IPS-11a (cell line): ENCODE data around the gene ACBD6.

Source experiments
- H3K4me3 ChIP-seq: one replicate; pipeline ENCODE4 v1.5.1; 2013; ENCODE audit warnings: low read depth, low read length, control low read depth

ACBD6 gene

GRCh38 chr1:180380259-180381183, 121.9 kb downstream of the ACBD6 start:
- no peak overlapping the region for H3K4me3 ChIP-seq

DNA sequence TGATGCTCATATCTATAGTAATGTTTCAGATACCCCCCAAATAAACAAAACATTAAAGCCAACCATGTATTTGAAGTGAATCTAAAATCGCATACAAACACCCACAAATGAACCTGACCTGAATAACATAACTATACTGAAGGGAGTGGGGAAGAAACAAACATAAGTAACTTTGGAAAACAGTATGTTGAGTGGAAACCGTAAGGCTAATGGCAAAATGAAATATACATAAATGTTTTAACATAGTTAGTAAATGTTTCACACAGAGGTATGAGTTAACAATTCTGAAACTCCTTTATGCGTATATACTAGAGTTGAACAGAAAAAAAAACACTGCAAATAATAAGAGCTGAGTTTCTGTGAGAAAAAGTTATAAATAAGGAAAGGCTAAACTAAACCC, 125.6 kb downstream of the ACBD6 start:
- no peak overlapping the region for H3K4me3 ChIP-seq

DNA sequence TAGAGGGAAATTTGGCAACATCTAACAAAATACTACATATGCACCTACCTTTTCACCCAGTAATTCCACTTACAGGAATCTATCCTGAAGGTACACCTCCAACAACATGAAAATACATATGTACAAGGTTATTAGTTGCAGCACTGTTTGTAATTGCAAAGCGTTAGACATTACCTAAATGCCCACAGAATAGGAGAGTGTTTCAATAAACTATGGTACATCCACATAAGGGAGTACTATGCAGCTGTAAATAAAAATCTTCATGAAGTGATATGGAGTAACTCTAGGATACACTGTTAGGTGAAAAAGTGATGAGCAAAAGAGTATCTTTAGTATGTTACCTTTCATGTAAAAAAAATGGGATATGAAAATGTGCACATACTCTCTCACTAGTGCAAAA, 126.1 kb downstream of the ACBD6 start:
- H3K4me3 ChIP-seq, result no peak overlapping the region

GRCh38 chr1:180372728-180373127, 129.6 kb downstream of the ACBD6 start:
- H3K4me3 ChIP-seq, result no peak overlapping the region

DNA sequence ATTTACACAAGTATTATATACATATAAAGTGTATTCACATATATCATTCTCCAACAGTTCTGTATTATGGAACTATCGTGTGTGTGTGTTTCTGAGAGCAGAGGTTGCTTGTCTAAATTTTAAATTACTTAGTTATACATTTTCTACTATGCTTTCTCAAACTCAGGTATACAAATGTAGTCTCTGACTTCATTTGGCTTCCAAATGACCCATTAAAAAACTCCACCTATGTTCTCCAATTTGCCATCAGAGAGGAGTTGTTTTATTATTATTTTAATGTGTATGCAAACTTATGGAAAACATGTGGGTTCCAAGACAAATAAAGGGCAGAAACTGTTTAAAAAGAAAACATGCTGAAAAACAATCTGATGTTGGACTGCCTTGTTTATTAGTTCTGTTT, 131.8 kb downstream of the ACBD6 start:
- H3K4me3 ChIP-seq, result no peak overlapping the region

GRCh38 chr1:180370188-180370587, 132.2 kb downstream of the ACBD6 start:
- H3K4me3 ChIP-seq, result no peak overlapping the region

DNA sequence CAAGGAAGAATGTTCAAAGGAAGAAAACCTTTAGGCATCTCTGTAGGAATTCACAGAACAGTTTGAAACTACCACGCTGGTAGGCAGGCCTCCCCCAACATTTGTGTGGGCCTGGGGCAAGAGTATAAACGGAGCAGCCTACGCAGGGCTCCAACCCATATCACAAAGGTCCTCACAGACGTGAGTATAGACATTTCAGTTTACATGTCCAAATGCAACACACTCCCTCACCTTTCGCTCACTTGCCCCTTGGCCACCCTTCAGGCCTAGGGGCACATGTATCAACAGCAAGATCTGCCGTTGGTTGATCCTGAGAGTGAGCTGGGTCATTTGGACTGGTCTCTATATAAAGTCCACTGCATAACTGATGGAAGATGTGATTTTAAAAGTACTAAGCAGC, 133.3 kb downstream of the ACBD6 start:
- H3K4me3 ChIP-seq, result no peak overlapping the region

DNA sequence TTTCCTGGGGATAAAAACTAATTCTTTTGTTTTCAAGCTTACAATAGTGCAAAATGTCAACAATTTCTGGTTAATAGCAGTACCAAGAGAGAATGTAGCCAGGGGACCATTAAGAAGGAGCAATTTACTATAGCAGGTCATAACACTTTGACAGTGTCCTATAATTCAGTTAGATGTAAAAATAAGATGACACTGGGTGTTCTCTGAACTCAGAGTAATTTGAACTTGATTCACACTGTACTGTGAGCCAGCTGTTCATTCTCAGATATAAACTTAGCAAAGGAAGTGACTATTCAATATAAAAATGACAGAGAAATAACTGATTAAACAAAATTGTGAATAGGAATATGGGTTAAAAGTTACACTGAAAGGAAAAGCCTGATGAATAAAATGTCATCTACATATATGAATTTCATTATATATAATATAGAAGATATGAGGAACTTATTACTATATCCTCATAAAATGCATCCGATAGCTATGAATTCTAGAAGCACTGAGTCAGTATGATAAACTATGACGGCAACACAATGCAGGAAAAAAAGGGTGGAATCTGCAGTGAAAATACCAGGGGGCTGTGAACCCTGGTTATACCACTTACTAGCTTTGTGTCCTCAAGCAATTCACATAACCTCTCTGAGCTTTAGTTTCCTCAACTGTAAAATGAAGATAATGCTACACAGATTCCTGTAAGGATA, 135.9 kb downstream of the ACBD6 start:
- no peak overlapping the region for H3K4me3 ChIP-seq

GRCh38 chr1:180365039-180365438, 137.3 kb downstream of the ACBD6 start:
- no peak overlapping the region for H3K4me3 ChIP-seq

- H3K4me3 ChIP-seq, result no peak overlapping the region
These were observed 139.0 kb downstream of the ACBD6 start for GRCh38 chr1:180363246-180363995.

DNA sequence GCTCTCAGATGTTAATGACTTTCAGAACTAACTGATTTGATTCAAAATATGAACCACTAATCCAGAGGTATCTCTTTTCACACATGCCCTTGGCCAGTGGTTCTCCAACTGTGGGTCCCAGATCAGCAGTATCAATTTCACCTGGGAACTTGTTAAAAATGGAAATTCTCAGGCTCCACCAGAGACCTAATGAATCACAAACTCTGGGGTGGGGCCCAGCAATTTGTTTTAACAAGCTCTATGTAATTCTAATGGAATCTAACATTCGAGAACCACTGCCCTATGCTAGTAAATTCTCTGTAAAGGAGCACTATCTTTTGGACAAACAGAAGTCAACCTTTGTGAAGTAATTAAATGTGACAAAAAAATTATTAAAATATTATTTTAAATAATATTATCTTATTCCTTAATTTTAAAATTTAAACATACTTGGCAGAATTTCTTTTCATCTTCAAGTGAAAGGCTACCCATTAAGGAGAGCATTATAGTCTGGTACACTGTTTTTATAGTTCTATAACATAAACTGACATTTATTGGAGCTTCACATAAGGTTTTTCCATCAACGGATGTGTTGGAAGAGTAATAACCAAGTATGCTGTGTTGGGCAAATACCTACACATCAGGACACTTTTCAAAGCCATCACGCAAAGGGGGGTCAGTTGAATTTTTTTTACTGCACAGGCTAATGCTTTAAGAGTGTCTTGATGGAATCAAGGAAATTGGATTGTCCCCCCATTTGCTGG, 141.9 kb downstream of the ACBD6 start:
- no peak overlapping the region for H3K4me3 ChIP-seq

DNA sequence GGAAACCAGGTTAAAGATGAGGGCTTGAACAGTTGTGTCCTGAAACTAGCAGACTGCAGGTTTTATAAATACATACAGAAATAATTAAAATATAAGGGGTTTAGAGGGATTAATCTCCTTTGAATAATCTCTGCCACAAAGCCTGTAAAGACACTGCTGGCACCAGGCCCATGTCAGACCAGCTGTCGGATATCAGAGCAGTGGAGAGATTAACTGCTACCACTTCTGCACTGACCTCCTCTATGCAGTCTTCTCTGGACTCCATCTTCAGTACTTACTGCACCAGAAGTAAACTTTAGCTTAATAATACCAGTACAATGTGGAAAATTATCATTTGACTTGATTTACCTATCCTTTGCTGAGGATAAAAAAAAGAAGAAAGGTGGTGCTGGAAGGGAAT, 143.7 kb downstream of the ACBD6 start:
- H3K4me3 ChIP-seq, result no peak overlapping the region

DNA sequence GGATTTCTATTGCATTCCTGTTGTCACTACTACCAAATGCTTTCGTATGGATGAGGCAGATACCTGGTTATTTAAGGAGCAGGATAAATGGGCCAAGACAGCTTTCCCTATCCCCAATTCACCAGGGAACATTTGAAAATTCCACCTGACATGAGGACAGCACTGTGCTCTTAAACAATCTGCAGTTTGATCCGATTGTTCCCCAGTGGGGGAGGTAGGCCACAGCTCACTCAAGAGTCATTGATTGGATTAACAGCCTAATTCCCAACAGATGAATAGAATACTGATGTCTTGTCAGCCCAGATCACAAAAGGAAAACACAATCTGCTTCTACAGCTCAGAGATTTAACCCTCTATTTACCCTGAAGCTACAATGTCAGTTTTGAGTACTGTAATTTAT, 148.4 kb downstream of the ACBD6 start:
- no peak overlapping the region for H3K4me3 ChIP-seq

DNA sequence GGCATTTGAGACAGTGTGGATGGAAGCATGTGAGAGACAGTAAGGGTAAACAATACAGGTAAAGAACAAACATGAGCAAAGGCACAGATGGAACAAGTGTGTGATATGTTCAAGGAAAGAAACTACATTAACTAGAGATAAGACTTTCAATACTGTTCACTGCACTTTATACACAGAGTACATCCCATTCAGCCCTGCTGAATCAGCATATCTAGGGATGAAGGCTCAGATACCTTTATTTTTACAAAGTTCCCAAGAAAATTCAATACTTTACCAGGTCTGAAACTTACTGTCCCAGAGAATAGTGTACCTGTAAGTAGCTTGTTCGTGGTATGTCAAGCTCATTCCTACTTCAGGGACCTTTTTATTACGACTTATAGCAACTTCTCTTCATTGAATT, 149.8 kb downstream of the ACBD6 start:
- H3K4me3 ChIP-seq, result no peak overlapping the region

DNA sequence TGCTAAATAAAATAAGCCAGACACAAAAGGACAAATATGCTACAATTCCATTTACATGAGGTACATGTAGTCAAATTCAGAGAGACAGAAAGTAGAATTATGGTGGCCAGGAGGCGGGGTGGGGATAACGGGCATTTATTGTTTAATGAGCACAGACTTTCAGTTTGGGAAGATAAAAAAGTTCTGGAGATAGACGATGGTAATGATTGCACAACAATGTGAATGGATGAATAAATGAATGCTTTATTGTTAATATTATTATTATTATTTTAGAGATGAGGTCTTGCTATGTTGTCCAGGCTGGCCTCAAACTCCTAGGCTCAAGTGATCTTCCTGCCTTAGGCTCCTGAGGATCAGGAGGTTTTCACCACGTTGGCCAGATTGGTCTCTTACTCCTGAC, 150.4 kb downstream of the ACBD6 start:
- no peak overlapping the region for H3K4me3 ChIP-seq

DNA sequence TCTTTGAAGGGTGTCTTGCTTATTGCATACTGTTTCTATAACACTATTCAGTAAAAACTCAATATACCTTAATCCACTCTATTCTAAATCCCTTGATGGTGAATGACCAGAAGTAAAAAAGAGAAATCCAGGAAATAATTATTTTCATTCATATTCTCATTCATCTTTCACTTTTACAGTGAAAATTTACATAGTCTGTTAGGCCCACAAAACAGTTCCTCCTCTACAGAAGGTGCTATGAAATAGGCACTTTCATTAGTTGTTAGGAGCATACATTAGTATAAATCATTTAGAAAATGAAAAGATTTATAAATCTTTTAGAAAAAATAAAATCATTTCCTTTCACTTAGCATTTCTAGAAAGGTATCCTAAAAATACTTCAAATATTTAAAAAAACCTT, 157.2 kb downstream of the ACBD6 start:
- no peak overlapping the region for H3K4me3 ChIP-seq

GRCh38 chr1:180343921-180344769, 158.2 kb downstream of the ACBD6 start:
- no peak overlapping the region for H3K4me3 ChIP-seq

DNA sequence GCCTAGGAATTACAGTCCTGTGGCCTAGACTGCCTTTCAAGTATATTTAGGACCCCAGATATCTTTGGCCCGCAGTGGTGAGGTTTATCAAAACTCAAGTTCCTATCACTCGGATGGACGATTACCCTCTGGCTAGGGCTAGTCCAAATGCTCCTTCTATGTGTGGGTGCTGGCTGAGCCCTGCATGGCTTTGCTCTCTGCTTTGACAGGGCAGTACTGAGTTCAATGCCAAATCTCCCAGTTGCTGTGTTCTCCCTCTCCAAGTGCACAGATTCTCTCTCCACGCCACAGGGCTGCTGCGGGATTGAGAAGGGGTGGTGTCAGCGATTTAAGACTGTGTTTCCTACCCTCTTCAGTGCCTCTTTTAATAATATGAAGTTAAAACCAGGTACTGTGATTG, 175.3 kb downstream of the ACBD6 start:
- H3K4me3 ChIP-seq, result no peak overlapping the region

DNA sequence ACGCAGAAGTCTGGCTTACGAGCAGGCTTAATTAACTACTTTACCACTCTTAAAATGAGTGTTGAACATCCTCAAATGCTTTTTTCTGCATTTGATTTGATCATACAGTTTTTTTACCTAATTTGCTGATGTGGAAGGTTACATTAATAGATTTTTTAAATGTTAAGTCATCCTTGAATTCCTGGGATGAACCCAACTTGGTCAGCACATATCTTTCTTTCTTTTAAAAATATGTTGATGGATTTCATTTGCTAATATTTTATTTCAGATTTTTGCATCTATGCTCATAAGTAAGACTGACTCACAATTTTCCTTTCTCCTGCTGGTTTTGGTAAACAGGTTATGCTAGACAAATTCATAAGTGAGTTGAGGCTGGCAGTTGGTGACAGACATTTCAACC, 189.5 kb downstream of the ACBD6 start:
- H3K4me3 ChIP-seq, result no peak overlapping the region
